ENCODE results near the gene MSMO1.

GRCh38 chr4:165293061-165293460, 34.4 kb upstream of the MSMO1 start:
- TF ChIP-seq GTF2F1 (IDR thresholded peaks at IDR 0.05; ENCODE audit: borderline replicate concordance, low read depth, low read length) (no peak), SP1 (IDR thresholded peaks at IDR 0.05; ENCODE audit: low read depth, low read length) (no peak), TCF12 (IDR thresholded peaks at IDR 0.05; ENCODE audit: low read depth, low read length) (no peak), EZH2 (IDR thresholded peaks at IDR 0.05; ENCODE audit: low read depth, low read length, severe bottlenecking) (no peak), CTCF (IDR thresholded peaks at IDR 0.05; ENCODE audit: control extremely low read depth in 1 of 3, insufficient read depth in 1 of 3, low read depth in 1 of 3, low read length in 3 of 3) (no peak), ZNF274 (IDR thresholded peaks at IDR 0.05; ENCODE audit: borderline replicate concordance, extremely low read depth, low read length) (no peak), POLR2A (IDR thresholded peaks at IDR 0.05; ENCODE audit: control extremely low read depth in 1 of 2, low read depth in 2 of 2, low read length in 2 of 2) (no peak), YY1 (IDR thresholded peaks at IDR 0.05; ENCODE audit: low read depth, low read length) (no peak), HDAC2 (IDR thresholded peaks at IDR 0.05; ENCODE audit: borderline replicate concordance in 1 of 2, low read depth in 2 of 2, low read length in 2 of 2) (no peak)
